HG02885 (cell line): ENCODE data around the gene TLR8.
"Not testable (repeated sequence)": the region's sequence is repeated elsewhere in the genome, so short reads cannot be mapped to it uniquely, and the experiment has no call there.

ENCODE experiments used
- ATAC-seq: cut with Tn5 transposase; IDR thresholded peaks from one replicate; pipeline ENCODE4 v1.9.1; 2021; ENCODE audit warnings: mild to moderate bottlenecking; ENCODE audit not compliant: unreplicated experiment, poor library complexity

TLR8 gene

DNA sequence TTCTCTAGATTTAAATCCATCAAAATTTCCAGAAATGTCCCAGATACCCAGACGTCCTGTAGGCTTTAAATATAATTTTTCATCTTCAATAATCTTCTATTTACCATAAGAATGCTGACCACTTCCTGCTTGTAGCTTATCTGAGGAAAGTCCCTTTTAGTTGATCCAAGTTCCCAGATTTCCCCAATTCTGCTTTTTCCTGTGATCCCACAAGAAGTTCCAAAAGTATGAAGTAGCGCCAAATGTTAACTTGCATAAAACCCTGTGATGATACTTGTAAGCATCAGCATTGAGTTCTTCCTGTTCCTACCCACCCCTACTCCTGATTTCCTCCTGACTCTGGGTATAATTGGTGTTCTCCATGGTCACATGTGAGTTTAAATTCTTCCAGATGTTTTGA, 10.6 kb upstream of the TLR8 start:
- no peak for ATAC-seq

DNA sequence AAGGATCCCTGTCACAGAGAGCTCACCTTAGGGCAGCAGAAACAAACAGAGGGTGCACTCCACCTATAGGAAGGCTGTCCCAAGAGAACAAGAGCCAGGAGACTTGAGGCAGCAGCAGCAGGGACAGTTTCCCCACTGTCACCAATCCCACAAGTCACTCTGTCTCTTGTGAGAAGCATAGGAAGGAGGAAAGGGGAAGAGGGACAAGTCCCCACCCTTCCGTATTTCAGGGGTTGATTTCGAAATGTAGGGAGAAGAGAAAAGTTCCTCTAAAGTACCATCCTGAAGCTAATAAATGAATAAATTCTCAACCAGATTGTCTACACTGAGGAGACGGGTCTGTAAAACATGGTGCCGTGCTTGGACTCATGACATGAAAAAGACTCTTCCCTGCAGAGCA, 9.5 kb upstream of the TLR8 start:
- no peak for ATAC-seq

GRCh38 chrX:12898073-12898472, 8.3 kb upstream of the TLR8 start:
- ATAC-seq, result no peak

DNA sequence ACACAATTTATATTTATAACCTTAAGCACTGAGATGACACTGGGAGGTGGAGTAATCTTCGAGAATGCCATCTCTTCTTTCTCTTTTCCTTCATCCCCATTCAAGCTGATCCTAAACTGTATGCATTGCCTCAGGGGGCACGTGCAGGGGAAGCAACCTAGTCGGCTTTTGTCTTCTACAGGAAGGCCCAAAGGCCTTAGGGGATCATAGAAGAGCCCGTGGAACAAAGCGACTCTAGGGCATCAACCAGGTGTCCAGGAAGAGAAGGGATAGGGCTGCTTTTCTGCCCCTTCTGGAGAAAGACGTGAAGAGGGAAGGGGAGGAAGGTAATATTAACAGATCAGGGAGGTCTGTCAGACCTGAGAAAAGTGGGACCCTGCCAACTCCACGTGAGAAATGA, 6.9 kb upstream of the TLR8 start:
- no peak for ATAC-seq

GRCh38 chrX:12901486-12901885, 4.9 kb upstream of the TLR8 start:
- ATAC-seq, result peak; percentile 67

GRCh38 chrX:12903646-12904045, 2.8 kb upstream of the TLR8 start:
- no peak for ATAC-seq

DNA sequence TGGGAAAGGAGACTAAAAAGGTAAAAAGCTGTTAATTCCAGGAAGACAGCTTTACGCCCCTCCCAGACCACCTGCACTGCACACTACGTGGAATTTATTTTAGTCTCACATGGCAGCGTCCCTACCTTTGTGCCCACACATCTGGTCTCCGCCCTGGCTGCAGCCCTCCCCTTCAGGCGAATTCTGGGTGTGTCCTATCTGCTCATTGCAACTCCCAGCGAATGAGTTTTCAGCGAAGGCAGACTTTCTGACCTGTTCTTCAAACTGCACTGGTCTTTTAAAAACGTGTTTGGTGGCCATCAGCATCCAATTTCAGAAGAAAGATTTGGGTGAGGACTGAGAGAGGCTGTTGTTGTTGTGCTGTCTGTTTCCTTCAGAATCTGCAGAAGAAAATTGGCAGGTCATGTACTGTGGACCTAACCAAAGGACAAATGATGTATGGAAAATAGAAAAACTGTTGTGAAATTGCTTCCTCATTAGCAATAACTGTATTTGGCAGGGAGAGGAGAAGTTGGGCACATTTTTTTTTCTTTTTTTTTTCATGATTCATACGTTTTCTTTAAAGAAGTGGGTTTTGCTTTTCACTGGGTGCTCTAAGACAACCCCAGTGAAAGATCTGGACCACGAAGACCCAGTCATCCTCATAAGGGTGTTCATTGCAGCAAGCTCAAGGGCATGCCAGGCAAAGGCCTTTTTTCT, 4.2 kb downstream of the TLR8 start:
- ATAC-seq, result no peak

- ATAC-seq, result no peak
Observed at GRCh38 chrX:12911122-12911470, 4.7 kb downstream of the TLR8 start.

DNA sequence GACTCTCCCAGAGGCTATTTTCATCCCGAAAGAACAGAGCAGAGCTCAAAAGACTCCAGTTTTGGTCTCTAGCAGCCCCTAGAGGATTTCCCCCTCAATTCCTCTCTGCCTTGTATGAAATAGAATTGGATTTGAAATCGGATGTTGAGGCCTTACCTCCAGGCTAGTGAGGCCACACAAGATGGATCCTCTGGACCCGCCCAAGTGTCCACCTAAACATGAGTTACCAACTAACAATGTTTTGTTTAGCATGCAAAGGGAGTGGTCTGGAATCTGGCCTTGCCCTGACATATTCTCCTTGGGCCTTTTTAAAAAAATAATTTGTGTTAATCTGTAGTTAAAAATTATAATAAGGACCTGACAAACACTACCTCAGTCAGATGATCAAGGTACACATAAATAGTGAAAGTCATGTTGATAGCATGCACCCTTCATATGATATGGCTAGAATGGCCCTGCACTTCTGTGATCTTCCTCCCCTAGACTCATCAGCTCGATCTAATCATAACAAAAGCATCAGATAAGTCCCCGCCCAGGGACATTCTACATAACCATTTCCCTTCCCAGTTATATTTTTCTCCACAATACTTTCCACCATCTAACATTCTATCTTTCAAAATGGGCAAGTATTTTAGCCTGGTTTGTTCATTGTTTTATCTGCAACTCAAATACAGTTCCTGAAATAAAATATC, 6.5 kb downstream of the TLR8 start:
- ATAC-seq, result no peak

DNA sequence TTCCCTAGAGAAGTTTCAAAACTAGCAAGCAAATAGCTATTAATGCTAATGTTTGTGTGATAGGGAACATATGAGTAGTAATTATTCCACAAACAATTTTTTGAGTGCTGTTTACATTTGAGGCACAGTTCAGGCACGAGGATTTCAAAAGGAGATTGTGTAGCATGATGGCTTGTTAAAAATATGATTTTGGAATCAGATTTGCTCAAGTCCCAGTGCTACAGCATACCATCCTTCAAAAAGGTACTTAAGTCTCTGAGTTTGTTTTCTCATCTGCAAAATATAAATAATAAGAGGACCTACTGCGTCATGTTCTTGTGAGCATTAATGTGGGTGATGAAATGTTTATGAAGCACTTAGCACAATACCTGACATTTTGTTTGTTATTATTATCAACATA, 11.3 kb downstream of the TLR8 start:
- ATAC-seq, result no peak

DNA sequence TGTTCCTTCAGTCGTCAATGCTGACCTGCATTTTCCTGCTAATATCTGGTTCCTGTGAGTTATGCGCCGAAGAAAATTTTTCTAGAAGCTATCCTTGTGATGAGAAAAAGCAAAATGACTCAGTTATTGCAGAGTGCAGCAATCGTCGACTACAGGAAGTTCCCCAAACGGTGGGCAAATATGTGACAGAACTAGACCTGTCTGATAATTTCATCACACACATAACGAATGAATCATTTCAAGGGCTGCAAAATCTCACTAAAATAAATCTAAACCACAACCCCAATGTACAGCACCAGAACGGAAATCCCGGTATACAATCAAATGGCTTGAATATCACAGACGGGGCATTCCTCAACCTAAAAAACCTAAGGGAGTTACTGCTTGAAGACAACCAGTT, 12.6 kb downstream of the TLR8 start:
- no peak for ATAC-seq

DNA sequence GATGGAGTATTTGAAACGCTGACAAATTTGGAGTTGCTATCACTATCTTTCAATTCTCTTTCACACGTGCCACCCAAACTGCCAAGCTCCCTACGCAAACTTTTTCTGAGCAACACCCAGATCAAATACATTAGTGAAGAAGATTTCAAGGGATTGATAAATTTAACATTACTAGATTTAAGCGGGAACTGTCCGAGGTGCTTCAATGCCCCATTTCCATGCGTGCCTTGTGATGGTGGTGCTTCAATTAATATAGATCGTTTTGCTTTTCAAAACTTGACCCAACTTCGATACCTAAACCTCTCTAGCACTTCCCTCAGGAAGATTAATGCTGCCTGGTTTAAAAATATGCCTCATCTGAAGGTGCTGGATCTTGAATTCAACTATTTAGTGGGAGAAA, 13.2 kb downstream of the TLR8 start:
- ATAC-seq, result no peak

GRCh38 chrX:12920990-12921389, 14.6 kb downstream of the TLR8 start:
- ATAC-seq, result no peak

DNA sequence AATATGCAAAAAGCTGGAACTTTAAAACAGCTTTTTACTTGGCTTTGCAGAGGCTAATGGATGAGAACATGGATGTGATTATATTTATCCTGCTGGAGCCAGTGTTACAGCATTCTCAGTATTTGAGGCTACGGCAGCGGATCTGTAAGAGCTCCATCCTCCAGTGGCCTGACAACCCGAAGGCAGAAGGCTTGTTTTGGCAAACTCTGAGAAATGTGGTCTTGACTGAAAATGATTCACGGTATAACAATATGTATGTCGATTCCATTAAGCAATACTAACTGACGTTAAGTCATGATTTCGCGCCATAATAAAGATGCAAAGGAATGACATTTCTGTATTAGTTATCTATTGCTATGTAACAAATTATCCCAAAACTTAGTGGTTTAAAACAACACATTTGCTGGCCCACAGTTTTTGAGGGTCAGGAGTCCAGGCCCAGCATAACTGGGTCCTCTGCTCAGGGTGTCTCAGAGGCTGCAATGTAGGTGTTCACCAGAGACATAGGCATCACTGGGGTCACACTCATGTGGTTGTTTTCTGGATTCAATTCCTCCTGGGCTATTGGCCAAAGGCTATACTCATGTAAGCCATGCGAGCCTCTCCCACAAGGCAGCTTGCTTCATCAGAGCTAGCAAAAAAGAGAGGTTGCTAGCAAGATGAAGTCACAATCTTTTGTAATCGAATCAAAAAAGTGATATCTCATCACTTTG, 15.6 kb downstream of the TLR8 start:
- no peak for ATAC-seq

DNA sequence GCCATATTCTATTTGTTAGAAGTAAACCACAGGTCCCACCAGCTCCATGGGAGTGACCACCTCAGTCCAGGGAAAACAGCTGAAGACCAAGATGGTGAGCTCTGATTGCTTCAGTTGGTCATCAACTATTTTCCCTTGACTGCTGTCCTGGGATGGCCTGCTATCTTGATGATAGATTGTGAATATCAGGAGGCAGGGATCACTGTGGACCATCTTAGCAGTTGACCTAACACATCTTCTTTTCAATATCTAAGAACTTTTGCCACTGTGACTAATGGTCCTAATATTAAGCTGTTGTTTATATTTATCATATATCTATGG, 16.1 kb downstream of the TLR8 start:
- no peak for ATAC-seq

DNA sequence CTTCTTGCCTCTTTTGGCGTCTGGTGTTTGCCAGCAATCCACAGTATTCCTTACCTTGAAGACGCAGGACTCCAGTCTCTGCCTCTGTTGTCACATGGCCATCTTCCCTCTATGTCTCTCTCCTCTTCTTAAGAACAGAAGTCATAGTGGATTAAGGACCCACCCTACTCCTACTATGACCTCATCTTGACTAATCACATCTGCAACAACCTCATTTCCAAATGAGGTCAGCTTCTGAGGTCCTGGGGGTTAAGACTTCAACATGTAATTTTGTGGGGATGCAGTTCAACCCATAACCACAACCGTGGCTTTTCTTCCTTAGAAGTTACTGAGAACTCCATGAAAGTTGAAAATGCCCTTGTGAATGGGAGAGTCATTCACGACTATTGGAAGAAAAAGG, 23.3 kb downstream of the TLR8 start:
- no peak for ATAC-seq

DNA sequence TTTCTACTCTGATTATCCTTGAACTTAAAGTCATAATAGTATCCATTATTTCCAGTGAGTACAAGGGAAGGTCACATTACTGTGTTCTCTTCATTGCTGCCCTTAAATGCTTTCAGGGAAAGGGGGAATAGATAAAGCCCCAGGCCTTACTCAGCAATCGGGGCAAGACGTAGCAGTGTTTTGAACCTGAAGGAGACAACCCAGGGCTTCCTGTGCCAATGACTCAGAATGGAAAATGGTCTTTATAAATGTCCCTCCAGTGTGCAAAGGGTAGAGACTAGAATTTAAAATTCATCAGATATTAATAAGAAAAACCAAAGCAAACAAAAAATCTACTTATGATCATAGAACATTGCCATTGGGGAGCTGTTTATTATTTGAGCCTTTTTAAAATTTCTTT, 23.7 kb downstream of the TLR8 start:
- ATAC-seq, result no peak

DNA sequence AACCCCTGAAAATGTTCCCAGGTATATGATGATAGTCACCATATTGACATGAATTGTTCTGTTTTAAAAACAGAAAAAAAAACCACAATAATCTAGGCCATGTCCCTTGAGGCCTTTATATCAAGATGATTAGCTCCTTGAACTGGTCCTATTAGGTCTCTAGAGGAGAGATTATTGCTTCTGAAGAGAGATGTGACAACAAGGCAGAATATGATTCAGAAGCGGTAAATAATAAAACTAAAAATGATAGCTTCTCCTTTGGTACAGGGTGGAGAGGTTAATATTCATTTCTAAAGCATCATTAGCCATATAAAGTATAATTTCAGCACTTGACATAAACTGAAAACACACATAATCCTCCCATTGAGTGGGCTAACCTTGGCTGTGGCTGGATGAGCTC, 25.8 kb downstream of the TLR8 start:
- no peak for ATAC-seq

DNA sequence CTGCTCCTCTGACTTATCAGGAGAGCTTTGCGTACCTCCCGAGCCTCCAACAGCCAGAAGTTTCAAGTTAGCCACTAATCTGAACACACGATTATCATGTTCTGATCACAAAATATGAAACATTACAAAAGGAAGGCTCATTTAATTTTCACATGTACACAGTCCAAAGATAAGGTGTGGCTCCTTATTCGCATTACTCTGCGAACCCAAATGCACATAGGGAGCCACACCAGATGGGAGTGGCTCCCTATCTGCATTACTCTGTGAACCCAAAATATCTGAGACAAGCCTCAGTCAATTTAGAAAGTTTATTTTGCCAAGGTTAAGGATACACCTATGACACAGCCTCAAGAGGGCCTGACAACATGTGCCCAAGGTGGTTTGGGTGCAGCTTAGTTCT, 28.4 kb downstream of the TLR8 start:
- ATAC-seq, result no peak

DNA sequence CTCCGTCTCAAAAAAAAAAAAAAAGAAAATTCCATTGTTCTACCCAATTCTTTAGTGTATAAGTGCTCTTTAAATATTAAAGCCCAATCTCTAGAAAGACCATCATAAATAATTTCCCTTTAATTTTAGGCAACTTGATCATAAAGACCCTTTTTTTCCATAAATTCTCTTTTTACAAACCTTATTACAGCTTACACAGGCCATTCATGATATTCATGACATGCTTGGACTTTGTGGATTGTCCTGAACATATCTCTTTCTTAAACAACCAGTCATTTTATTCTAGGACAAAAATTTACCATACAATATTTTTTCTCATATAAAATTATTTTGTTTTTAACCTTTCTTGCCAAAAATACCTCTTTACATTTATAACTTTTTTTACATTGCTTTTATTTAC, 30.5 kb downstream of the TLR8 start:
- no peak for ATAC-seq

GRCh38 chrX:12940471-12940870, 34.1 kb downstream of the TLR8 start:
- not testable (repeated sequence) for ATAC-seq

DNA sequence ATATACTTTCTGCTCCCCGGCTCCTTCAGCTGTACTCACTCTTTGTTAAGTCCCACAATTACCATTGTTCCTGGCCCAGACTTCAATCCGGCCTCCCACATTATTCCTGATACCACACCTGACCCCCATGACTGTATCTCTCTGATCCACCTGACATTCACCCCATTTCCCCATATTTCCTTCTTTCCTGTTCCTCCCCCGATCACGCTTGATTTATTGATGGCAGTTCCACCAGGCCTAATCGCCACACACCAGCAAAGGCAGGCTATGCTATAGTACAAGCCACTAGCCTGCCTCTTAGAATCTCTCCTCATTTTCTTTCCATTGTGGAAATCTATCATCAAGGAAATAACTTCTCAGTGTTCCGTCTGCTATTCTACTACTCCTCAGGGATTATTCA, 37.2 kb downstream of the TLR8 start:
- not testable (repeated sequence) for ATAC-seq
